Prostate gland (tissue), 2 donors: Measurements from ENCODE around the gene MRNIP. TPM values are rescaled to one million over a fixed set of nuclear protein-coding genes. Genes with fewer than 3 reads are reported as not detected.
A peak's percentile ranks its signal among the peaks of the same experiment; 100 is the strongest.

Experiments used
- DNase-seq: peaks from one replicate; pipeline ENCODE4 v3.0.0-alpha.2; 2019; ENCODE audit warnings: low spot score
- H3K27ac ChIP-seq, 2 donors: fragments of 200-600 bp; sonication (generic); 2 replicates each; pipeline ENCODE4 v1.5.1; 2017 to 2019
- H3K27me3 ChIP-seq: fragments of 200-600 bp; sonication (generic); replicated peaks from 2 replicates; pipeline ENCODE4 v1.5.1; 2019; ENCODE audit not compliant: insufficient read depth
- H3K36me3 ChIP-seq, 2 donors: fragments of 200-600 bp; sonication (generic); 1 replicate in 1 of 2; 2 replicates in 1 of 2; pipeline versions ENCODE4 v1.5.1 to v1.8.1; 2017 to 2019
- H3K4me1 ChIP-seq: fragments of 200-600 bp; sonication (generic); replicated peaks from 2 replicates; pipeline ENCODE4 v1.5.1; 2019
- H3K4me3 ChIP-seq, 2 donors: fragments of 200-600 bp; sonication (generic); 2 replicates each; pipeline ENCODE4 v1.5.1; 2017 to 2019
- H3K9me3 ChIP-seq: fragments of 200-600 bp; sonication (generic); 2 replicates; pipeline ENCODE4 v1.5.1; 2017
- CTCF ChIP-seq, 4 experiments: fragments of 200-600 bp in 2 of 4; fragments of 450-650 bp in 2 of 4; sonication (generic) in 2 of 4; IDR thresholded peaks; 1 replicate in 3 of 4; 2 replicates in 1 of 4; pipeline ENCODE4 v1.5.1; 2016 to 2019; ENCODE audit warnings: antibody characterized with exemption in 4 of 4, mild to moderate bottlenecking in 2 of 4, moderate library complexity in 2 of 4
- POLR2A ChIP-seq: fragments of 450-650 bp; IDR thresholded peaks from one replicate; pipeline ENCODE4 v1.6.1; 2016; ENCODE audit warnings: antibody characterized with exemption, mild to moderate bottlenecking
- POLR2AphosphoS5 ChIP-seq: sonication (generic); formaldehyde crosslinking; IDR thresholded peaks from one replicate; pipeline ENCODE4 v1.6.1; 2017; ENCODE audit warnings: antibody characterized with exemption
- WGBS: methylation state at CpG from one replicate; pipeline ENCODE4 v1.1.5; 2018; 5-methylcytosine and 5-hydroxymethylcytosine counted together
- intact Hi-C: fragments of 100-400 bp; cut with DNase I; formaldehyde crosslinking; loops from one replicate; pipeline ENCODE4 v1.14.2; 2022
- total RNA-seq, 2 donors: library from RNA; depleted of rRNA; stranded (reverse); fragments of >200 nt; gene quantifications; one replicate each; pipeline ENCODE4 v1.1.0, GENCODE V29; 2016

The MRNIP gene
- total RNA-seq, 2 donors from 2014 or later = 30.0 to 55.2 TPM

GRCh38 chr5:179818746-179819295, 39.8 kb downstream of the MRNIP start:
- Histone ChIP-seq H3K9me3 (no peaks in the 10 kb centered on the region), H3K4me1 (peaks cover 20% of the 10 kb centered on the region), H3K36me3 (peaks cover 4% of the 10 kb centered on the region in 2 donors), H3K27ac (peak overlapping the region; percentile 100), H3K4me3 (peak overlapping the region; percentile 27 to 33), H3K27me3 (no peaks in the 10 kb centered on the region)
- TF ChIP-seq POLR2A (peak; percentile 81), CTCF (IDR thresholded peaks at IDR 0.05) (no peak), POLR2AphosphoS5 (peak; percentile 99)
- under 1% methylated on average over 33 of the region's 35 CpGs for WGBS
- intact Hi-C loops = no loop called here
- peak; percentile 96 for DNase-seq

- Histone ChIP-seq H3K9me3 (no peaks in the 10 kb centered on the region), H3K4me1 (peaks cover 16% of the 10 kb centered on the region), H3K27ac (peak overlapping the region; percentile 100), H3K36me3 (no peaks in the 10 kb centered on the region), H3K4me3 (peak overlapping the region; percentile 27 to 33), H3K27me3 (no peaks in the 10 kb centered on the region)
- TF ChIP-seq CTCF (IDR thresholded peaks at IDR 0.05) (no peak), POLR2AphosphoS5 (no peak), POLR2A (no peak)
- DNase-seq = no peak
- WGBS = 62% methylated on average over 14 of the region's 14 CpGs
- intact Hi-C loops = no loop called here
Measured at GRCh38 chr5:179817890-179818745, 40.5 kb downstream of the MRNIP start.

- H3K9me3 ChIP-seq = no peaks in the 10 kb centered on the region
- peak overlapping the region; percentile 65 to 70 for H3K27ac ChIP-seq
- peak overlapping the region; percentile 43 to 48 for H3K4me3 ChIP-seq
- WGBS = 88% methylated on average over 8 of the region's 8 CpGs
- H3K36me3 ChIP-seq = no peaks in the 10 kb centered on the region
- TF ChIP-seq POLR2AphosphoS5 = no peak
- TF ChIP-seq CTCF (IDR thresholded peaks at IDR 0.05) = no peak
- TF ChIP-seq POLR2A = no peak
- peaks cover 13% of the 10 kb centered on the region for H3K4me1 ChIP-seq
- H3K27me3 ChIP-seq = no peaks in the 10 kb centered on the region
- no peak for DNase-seq
- intact Hi-C loops = no loop called here
Measured at GRCh38 chr5:179817470-179817840, 41.2 kb downstream of the MRNIP start.

- H3K27ac ChIP-seq = peak overlapping the region; percentile 65 to 70
- H3K4me1 ChIP-seq = peaks cover 13% of the 10 kb centered on the region
- TF ChIP-seq CTCF (IDR thresholded peaks at IDR 0.05) = peak in 1 of 4 experiments; percentile 11
- no peak for TF ChIP-seq POLR2AphosphoS5
- peak; percentile 65 for TF ChIP-seq POLR2A
- no peaks in the 10 kb centered on the region for H3K36me3 ChIP-seq
- H3K27me3 ChIP-seq = no peaks in the 10 kb centered on the region
- intact Hi-C loops = no loop called here
- DNase-seq = no peak
- WGBS = 2% methylated on average over 69 of the region's 72 CpGs
- no peaks in the 10 kb centered on the region for H3K9me3 ChIP-seq
- peak overlapping the region; percentile 43 to 48 for H3K4me3 ChIP-seq
Measured at GRCh38 chr5:179816796-179817469, 41.7 kb downstream of the MRNIP start.
